HepG2 (cell line): ENCODE results near the gene UGT8. TPM values are rescaled to one million over a fixed set of nuclear protein-coding genes. Genes with fewer than 3 reads are reported as not detected.

Experiments
- ATAC-seq: fragments of 200-7000 bp; cut with Tn5 transposase; 3 replicates; pipeline ENCODE4 v1.9.1; 2020; ENCODE audit warnings: mild to moderate bottlenecking, moderate library complexity
- BruUV-seq: library from RNA; stranded (reverse); fragments of 400-500 nt; replicated peaks from 2 replicates; lab custom pipeline; 2021; lab: Mats Ljungman, UMichigan
- CTCF ChIA-PET: fragments of 300-600 bp; formaldehyde crosslinking; extraction: SDS; loops from one replicate; lab custom pipeline; 2021; ENCODE audit warnings: low total read pairs, inconsistent platforms, low intra/inter-chr PET ratio; lab: Yijun Ruan, JAX
- POLR2A ChIA-PET: fragments of 350-600 bp; sonication (Branson Sonifier 250); formaldehyde crosslinking; loops from one replicate; lab custom pipeline; 2020; ENCODE audit warnings: antibody characterized with exemption, inconsistent platforms; lab: Yijun Ruan, JAX
- DNase-seq: peaks from one replicate; pipeline ENCODE4 v3.0.0-alpha.2; 2015; ENCODE audit warnings: low spot score
- FAIRE-seq: peaks from 3 replicates; lab custom pipeline; 2011; peaks lifted over from hg19 to GRCh38; lab: Jason Lieb, UNC
- H2AFZ ChIP-seq: one replicate; pipeline ENCODE4 v1.6.1; 2011; ENCODE audit warnings: low read length, inconsistent platforms
- H3K27ac ChIP-seq: fragments of 300-600 bp; 3 replicates; pipeline ENCODE4 v1.8.0; 2011; ENCODE audit warnings: mixed run types, mild to moderate bottlenecking, mixed read lengths, low read length, inconsistent platforms; ENCODE audit not compliant: insufficient read depth; ENCODE audit errors: extremely low read length
- H3K27me3 ChIP-seq, 2 experiments: fragments of 200-600 bp in 1 of 2; 2 replicates in 1 of 2; 3 replicates in 1 of 2; pipeline versions ENCODE4 v1.6.0 to v1.8.0; 2011; ENCODE audit warnings: low read length in 2 of 2, mild to moderate bottlenecking in 2 of 2, moderate library complexity in 2 of 2, inconsistent platforms in 1 of 2; ENCODE audit not compliant: insufficient read depth in 2 of 2, control insufficient read depth in 1 of 2
- H3K36me3 ChIP-seq, 2 experiments: fragments of 200-600 bp in 1 of 2; replicated peaks in 1 of 2; 2 replicates in 1 of 2; 3 replicates in 1 of 2; pipeline versions ENCODE4 v1.5.1 to v1.8.0; 2011; ENCODE audit warnings: low read length in 2 of 2, inconsistent platforms in 1 of 2; ENCODE audit not compliant: insufficient read depth in 2 of 2, control insufficient read depth in 1 of 2
- H3K4me1 ChIP-seq: 2 replicates; pipeline ENCODE4 v1.5.1; 2012; ENCODE audit warnings: low read length, inconsistent platforms; ENCODE audit not compliant: insufficient read depth
- H3K4me2 ChIP-seq: 2 replicates; pipeline ENCODE4 v1.6.0; 2011; ENCODE audit warnings: low read depth, low read length, inconsistent platforms
- H3K4me3 ChIP-seq, 3 experiments: fragments of 200-600 bp in 1 of 3; sonication (generic), shearing (Covaris generic) in 1 of 3; replicated peaks in 1 of 3; 2 replicates each; pipeline ENCODE4 v1.5.1; 2011 to 2016; ENCODE audit warnings: low read length in 3 of 3, inconsistent platforms in 2 of 3, low read depth in 2 of 3, mild to moderate bottlenecking in 2 of 3, control low read depth in 1 of 3, mixed read lengths in 1 of 3; ENCODE audit not compliant: insufficient read depth in 1 of 3
- H3K79me2 ChIP-seq: one replicate; pipeline ENCODE4 v1.6.1; 2011; ENCODE audit warnings: low read length, inconsistent platforms; ENCODE audit not compliant: insufficient read depth
- H3K9ac ChIP-seq: 2 replicates; pipeline ENCODE4 v1.6.0; 2011; ENCODE audit warnings: mild to moderate bottlenecking, low read depth, low read length, inconsistent platforms; ENCODE audit not compliant: insufficient read depth
- H3K9me3 ChIP-seq: 2 replicates; pipeline ENCODE4 v1.5.1; 2012; ENCODE audit warnings: mild to moderate bottlenecking, low read length
- H4K20me1 ChIP-seq: 2 replicates; pipeline ENCODE4 v1.6.0; 2011; ENCODE audit warnings: inconsistent platforms, mild to moderate bottlenecking, low read length, moderate library complexity; ENCODE audit not compliant: insufficient read depth
- CSRNP2 ChIP-seq: sonication (generic); formaldehyde crosslinking; conservative IDR thresholded peaks from 2 replicates; pipeline ENCODE4 v1.8.0; 2022; ENCODE audit warnings: low read depth, missing genetic modification reagents
- JDP2 ChIP-seq: sonication (generic); formaldehyde crosslinking; IDR thresholded peaks from 2 replicates; pipeline ENCODE4 v1.8.1; 2022; ENCODE audit warnings: missing genetic modification reagents, borderline replicate concordance
- MAFF ChIP-seq: IDR thresholded peaks from 2 replicates; pipeline ENCODE4 v1.6.1; 2011; ENCODE audit warnings: low read depth, low read length, improper control_type of control experiment
- MAFK ChIP-seq, 2 experiments: IDR thresholded peaks in 1 of 2; conservative IDR thresholded peaks in 1 of 2; 2 replicates each; pipeline ENCODE4 v1.6.1; 2011; ENCODE audit warnings: improper control_type of control experiment in 2 of 2, low read length in 2 of 2
- ZNF124 ChIP-seq: sonication (generic); formaldehyde crosslinking; IDR thresholded peaks from 2 replicates; pipeline ENCODE4 v1.4.0; 2020; ENCODE audit warnings: missing genetic modification reagents
- WGBS: methylation state at CpG from one replicate; pipeline ENCODE4 v1.1.6; 2017; ENCODE audit warnings: low lambda C conversion rate; 5-methylcytosine and 5-hydroxymethylcytosine counted together
- in situ Hi-C: cut with HindIII; loops from 2 replicates; pipeline ENCODE4 v1.10.0; 2017; ENCODE audit warnings: low pct_unique_long_range_greater_than_20kb; ENCODE audit not compliant: extremely low pct_ligation_motif_present
- intact Hi-C: fragments of 100-400 bp; cut with micrococcal nuclease; formaldehyde crosslinking; loops from one replicate; pipeline ENCODE4 v1.10.0; 2022; ENCODE audit not compliant: unreplicated experiment
- polyA plus RNA-seq, 8 experiments: library from polyadenylated mRNA; depleted of rRNA in 3 of 8; stranded (reverse) in 7 of 8; unstranded in 1 of 8; fragments of >200 nt; fragmentation: Illumina TruSeq in 4 of 8; extraction: Trizol in 4 of 8; gene quantifications; 2 replicates each; pipeline versions ENCODE4 v1.2.1 to v1.2.3, GENCODE V29; 2011 to 2016; ENCODE audit warnings: low read depth in 4 of 8, missing spikeins in 1 of 8, mixed read lengths in 1 of 8; ENCODE audit not compliant: insufficient read depth in 1 of 8
- total RNA-seq, 5 experiments: library from RNA; depleted of rRNA; stranded (reverse); fragments of >200 nt; fragmentation: Illumina TruSeq; extraction: Trizol; gene quantifications; 2 replicates each; pipeline ENCODE4 v1.2.3, GENCODE V29; 2016; ENCODE audit warnings: low read depth in 1 of 5
- TF ChIP-seq, protein P1 (sequence below): sonication (generic); formaldehyde crosslinking; IDR thresholded peaks from 2 replicates; pipeline ENCODE4; 2020; ENCODE audit warnings: missing genetic modification reagents, mild to moderate bottlenecking, borderline replicate concordance

UGT8 gene
- total and polyA plus RNA-seq, 2 of the 13 experiments (the other 11 are each of a cell fraction or from before 2014, with no cell fraction given): not detected

- DNase-seq (no peak), ATAC-seq (no peak), FAIRE-seq (no peak)
- no peak overlapping the region for H2AFZ ChIP-seq
- ChIA-PET POLR2A (no interaction called here), CTCF (no interaction called here)
- no peaks in the 10 kb centered on the region for H3K4me1 ChIP-seq
- no peak for TF ChIP-seq JDP2 (CRISPR knock-in tag)
- no peak for TF ChIP-seq ZNF124 (CRISPR knock-in tag)
- in situ Hi-C loops: no loop called here
- H3K4me2 ChIP-seq: no peak overlapping the region
- H3K9me3 ChIP-seq: no peaks in the 10 kb centered on the region
- 10% methylated on average over 5 of the region's 5 CpGs for WGBS
- H4K20me1 ChIP-seq: no peaks in the 10 kb centered on the region
- no peak overlapping the region for H3K9ac ChIP-seq
- no TSS peak for BruUV-seq
- H3K27me3 ChIP-seq: no peaks in the 10 kb centered on the region
- H3K36me3 ChIP-seq: no peaks in the 10 kb centered on the region
- H3K4me3 ChIP-seq: no peak overlapping the region
- H3K27ac ChIP-seq: no peak overlapping the region
- intact Hi-C loops: no loop called here
- H3K79me2 ChIP-seq: no peaks in the 10 kb centered on the region
Observed at GRCh38 chr4:114701491-114701890, 102.9 kb downstream of the UGT8 start.

GRCh38 chr4:114717432-114717831 lies 118.8 kb downstream of the UGT8 start:
- no peaks in the 10 kb centered on the region for H3K27me3 ChIP-seq
- H3K4me1 ChIP-seq: no peaks in the 10 kb centered on the region
- H3K4me3 ChIP-seq: no peak overlapping the region
- no peak overlapping the region for H3K9ac ChIP-seq
- H3K79me2 ChIP-seq: no peaks in the 10 kb centered on the region
- CTCF ChIA-PET: no interaction called here
- no peak overlapping the region for H3K4me2 ChIP-seq
- FAIRE-seq (no peak), ATAC-seq (no peak)
- H4K20me1 ChIP-seq: no peaks in the 10 kb centered on the region
- no peaks in the 10 kb centered on the region for H3K9me3 ChIP-seq
- POLR2A ChIA-PET: no interaction called here
- intact Hi-C loops (no loop called here), in situ Hi-C loops (no loop called here)
- H3K36me3 ChIP-seq: no peaks in the 10 kb centered on the region
- TF ChIP-seq CSRNP2 (no peak), MAFK (conservative IDR thresholded peaks at IDR 0.05 in 1 of 2, IDR thresholded peaks at IDR 0.05 in 1 of 2; ENCODE audit: low read length in 2 of 2) (peak; percentile 56 to 81), MAFF (peak; percentile 66)
- TF ChIP-seq, protein P1, sequence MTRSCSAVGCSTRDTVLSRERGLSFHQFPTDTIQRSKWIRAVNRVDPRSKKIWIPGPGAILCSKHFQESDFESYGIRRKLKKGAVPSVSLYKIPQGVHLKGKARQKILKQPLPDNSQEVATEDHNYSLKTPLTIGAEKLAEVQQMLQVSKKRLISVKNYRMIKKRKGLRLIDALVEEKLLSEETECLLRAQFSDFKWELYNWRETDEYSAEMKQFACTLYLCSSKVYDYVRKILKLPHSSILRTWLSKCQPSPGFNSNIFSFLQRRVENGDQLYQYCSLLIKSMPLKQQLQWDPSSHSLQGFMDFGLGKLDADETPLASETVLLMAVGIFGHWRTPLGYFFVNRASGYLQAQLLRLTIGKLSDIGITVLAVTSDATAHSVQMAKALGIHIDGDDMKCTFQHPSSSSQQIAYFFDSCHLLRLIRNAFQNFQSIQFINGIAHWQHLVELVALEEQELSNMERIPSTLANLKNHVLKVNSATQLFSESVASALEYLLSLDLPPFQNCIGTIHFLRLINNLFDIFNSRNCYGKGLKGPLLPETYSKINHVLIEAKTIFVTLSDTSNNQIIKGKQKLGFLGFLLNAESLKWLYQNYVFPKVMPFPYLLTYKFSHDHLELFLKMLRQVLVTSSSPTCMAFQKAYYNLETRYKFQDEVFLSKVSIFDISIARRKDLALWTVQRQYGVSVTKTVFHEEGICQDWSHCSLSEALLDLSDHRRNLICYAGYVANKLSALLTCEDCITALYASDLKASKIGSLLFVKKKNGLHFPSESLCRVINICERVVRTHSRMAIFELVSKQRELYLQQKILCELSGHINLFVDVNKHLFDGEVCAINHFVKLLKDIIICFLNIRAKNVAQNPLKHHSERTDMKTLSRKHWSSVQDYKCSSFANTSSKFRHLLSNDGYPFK (CRISPR knock-in tag): no peak
- TF ChIP-seq, all 625 proteins: peak for 2
- no peak overlapping the region for H3K27ac ChIP-seq
- no peak for DNase-seq
- BruUV-seq: no TSS peak
- no peak overlapping the region for H2AFZ ChIP-seq
